Measurements from ENCODE around the gene TMEM147. TPM values are rescaled to one million over a fixed set of nuclear protein-coding genes. Genes with fewer than 3 reads are reported as not detected.

Gene TMEM147
- total RNA-seq = 10 to 100 TPM; 73.5 to 81.9 TPM

- H3K4me3 Mint-ChIP-seq = peak within 1 kb of the TSS; percentile 93
- ChIA-PET CTCF (interaction anchor here (0.7 to 1.0 kb wide), 2 partner anchors 11 to 35 kb away, joined by 3 read pairs; no protein-coding TSS in a partner anchor), POLR2A (no interaction called here)
- intact Hi-C loops (cut with micrococcal nuclease) = loop anchor here (5.0 kb wide), 4 partner anchors 33 to 202 kb away; partner anchors contain the start of genes DMKN, FFAR1, HAUS5 and LIN37
- DNase-seq = peak; percentile 90
- no peaks in the 10 kb centered on the region for H3K27me3 Mint-ChIP-seq
- no peaks in the 10 kb centered on the region for H3K9me3 Mint-ChIP-seq
- peaks cover 25% of the 10 kb centered on the region for H3K36me3 Mint-ChIP-seq
- H3K27ac Mint-ChIP-seq = peak within 1 kb of the TSS; percentile 91
- peaks cover 35% of the 10 kb centered on the region for H3K4me1 Mint-ChIP-seq (ENCODE audit: low read depth)
Measured at GRCh38 chr19:35545001-35545854, at the start of gene TMEM147. TSS of gene TMEM147 (plus strand) at chr19:35545626. CDS start at chr19:35545740, 114 bp downstream.

- no peaks in the 10 kb centered on the region for H3K9me3 Mint-ChIP-seq
- H3K27me3 Mint-ChIP-seq = no peaks in the 10 kb centered on the region
- DNase-seq = no peak
- no peak overlapping the region for H3K4me3 Mint-ChIP-seq
- intact Hi-C loops (cut with micrococcal nuclease) = no loop called here
- no peak overlapping the region for H3K27ac Mint-ChIP-seq
- H3K36me3 Mint-ChIP-seq = no peaks in the 10 kb centered on the region
- ChIA-PET POLR2A (no interaction called here), CTCF (interaction anchor here (0.6 to 4.7 kb wide), 5 partner anchors 10 to 149 kb away, joined by 4 to 77 read pairs (median 8); partner anchors contain the start of gene FFAR1)
- peaks cover 5% of the 10 kb centered on the region for H3K4me1 Mint-ChIP-seq (ENCODE audit: low read depth)
Measured at GRCh38 chr19:35497406-35497805, 48.0 kb upstream of the TMEM147 start.

GRCh38 chr19:35498220-35498619 lies 47.2 kb upstream of the TMEM147 start:
- H3K4me3 Mint-ChIP-seq = no peak overlapping the region
- CTCF ChIA-PET = interaction anchor here (1.8 to 4.7 kb wide), 4 partner anchors 11 to 150 kb away, joined by 6 to 77 read pairs (median 28); partner anchors contain the start of gene FFAR1
- no peaks in the 10 kb centered on the region for H3K9me3 Mint-ChIP-seq

GRCh38 chr19:35498984-35499527 lies 46.4 kb upstream of the TMEM147 start:
- Mint-ChIP-seq H3K4me1 (ENCODE audit: low read depth) (peaks cover 5% of the 10 kb centered on the region), H3K27ac (no peak overlapping the region), H3K27me3 (no peaks in the 10 kb centered on the region), H3K4me3 (no peak overlapping the region), H3K9me3 (no peaks in the 10 kb centered on the region), H3K36me3 (no peaks in the 10 kb centered on the region)
- DNase-seq = no peak
- intact Hi-C loops (cut with micrococcal nuclease) = no loop called here
- POLR2A ChIA-PET = no interaction called here
- CTCF ChIA-PET = interaction anchor here (2.5 kb wide), 1 partner anchor 12 kb away, joined by 8 read pairs; no protein-coding TSS in a partner anchor

More at GRCh38 chr19:35498220-35498619, 47.2 kb upstream of the TMEM147 start:
- Mint-ChIP-seq H3K27ac (no peak overlapping the region), H3K4me1 (ENCODE audit: low read depth) (peaks cover 5% of the 10 kb centered on the region), H3K27me3 (no peaks in the 10 kb centered on the region), H3K36me3 (no peaks in the 10 kb centered on the region)
- DNase-seq = no peak
- POLR2A ChIA-PET = no interaction called here
- intact Hi-C loops (cut with micrococcal nuclease) = no loop called here

GRCh38 chr19:35500611-35501010 lies 44.8 kb upstream of the TMEM147 start:
- ChIA-PET CTCF (interaction anchor here (0.6 to 1.6 kb wide), 5 partner anchors 9 to 80 kb away, joined by 3 to 4 read pairs (median 3); no protein-coding TSS in a partner anchor), POLR2A (no interaction called here)
- no peaks in the 10 kb centered on the region for H3K4me1 Mint-ChIP-seq (ENCODE audit: low read depth)
- H3K27me3 Mint-ChIP-seq = peaks cover 3% of the 10 kb centered on the region
- intact Hi-C loops (cut with micrococcal nuclease) = no loop called here
- no peak overlapping the region for H3K4me3 Mint-ChIP-seq
- no peak for DNase-seq
- H3K27ac Mint-ChIP-seq = no peak overlapping the region
- H3K9me3 Mint-ChIP-seq = no peaks in the 10 kb centered on the region
- no peaks in the 10 kb centered on the region for H3K36me3 Mint-ChIP-seq

GRCh38 chr19:35501684-35502083 lies 43.7 kb upstream of the TMEM147 start:
- no peak overlapping the region for H3K4me3 Mint-ChIP-seq
- intact Hi-C loops (cut with micrococcal nuclease) = no loop called here
- H3K9me3 Mint-ChIP-seq = no peaks in the 10 kb centered on the region
- no peak overlapping the region for H3K27ac Mint-ChIP-seq
- H3K36me3 Mint-ChIP-seq = no peaks in the 10 kb centered on the region
- DNase-seq = no peak
- H3K27me3 Mint-ChIP-seq = peaks cover 3% of the 10 kb centered on the region
- POLR2A ChIA-PET = no interaction called here
- H3K4me1 Mint-ChIP-seq (ENCODE audit: low read depth) = no peaks in the 10 kb centered on the region
- CTCF ChIA-PET = interaction anchor here (1.9 kb wide), 1 partner anchor 9 kb away, joined by 9 read pairs; no protein-coding TSS in a partner anchor

GRCh38 chr19:35502751-35503150 lies 42.7 kb upstream of the TMEM147 start:
- CTCF ChIA-PET = interaction anchor here (1.9 kb wide), 1 partner anchor 8 kb away, joined by 9 read pairs; no protein-coding TSS in a partner anchor

GRCh38 chr19:35506011-35506410 lies 39.4 kb upstream of the TMEM147 start:
- H3K27me3 Mint-ChIP-seq = peaks cover 19% of the 10 kb centered on the region
- no peak overlapping the region for H3K4me3 Mint-ChIP-seq
- H3K27ac Mint-ChIP-seq = no peak overlapping the region
- no peaks in the 10 kb centered on the region for H3K36me3 Mint-ChIP-seq
- CTCF ChIA-PET = interaction anchor here (1.1 to 1.3 kb wide), 2 partner anchors 9 to 11 kb away, joined by 4 to 7 read pairs; no protein-coding TSS in a partner anchor
- intact Hi-C loops (cut with micrococcal nuclease) = no loop called here
- H3K4me1 Mint-ChIP-seq (ENCODE audit: low read depth) = peaks cover 13% of the 10 kb centered on the region
- no peak for DNase-seq
- POLR2A ChIA-PET = no interaction called here
- no peaks in the 10 kb centered on the region for H3K9me3 Mint-ChIP-seq

More at GRCh38 chr19:35502751-35503150, 42.7 kb upstream of the TMEM147 start:
- DNase-seq = no peak
- Mint-ChIP-seq H3K27me3 (peaks cover 3% of the 10 kb centered on the region), H3K4me3 (no peak overlapping the region), H3K27ac (no peak overlapping the region), H3K4me1 (ENCODE audit: low read depth) (no peaks in the 10 kb centered on the region), H3K36me3 (no peaks in the 10 kb centered on the region), H3K9me3 (no peaks in the 10 kb centered on the region)
- POLR2A ChIA-PET = no interaction called here
- intact Hi-C loops (cut with micrococcal nuclease) = no loop called here

- DNase-seq = no peak
- peaks cover 13% of the 10 kb centered on the region for H3K4me1 Mint-ChIP-seq (ENCODE audit: low read depth)
- peaks cover 24% of the 10 kb centered on the region for H3K27me3 Mint-ChIP-seq
- ChIA-PET POLR2A (no interaction called here), CTCF (interaction anchor here (0.9 to 4.7 kb wide), 5 partner anchors 12 to 463 kb away, joined by 3 to 59 read pairs (median 5); no protein-coding TSS in a partner anchor)
- no peak overlapping the region for H3K27ac Mint-ChIP-seq
- H3K9me3 Mint-ChIP-seq = no peaks in the 10 kb centered on the region
- no peak overlapping the region for H3K4me3 Mint-ChIP-seq
- intact Hi-C loops (cut with micrococcal nuclease) = no loop called here
- H3K36me3 Mint-ChIP-seq = no peaks in the 10 kb centered on the region
Measured at GRCh38 chr19:35507561-35507960, 37.9 kb upstream of the TMEM147 start.

GRCh38 chr19:35508129-35508528 lies 37.3 kb upstream of the TMEM147 start:
- Mint-ChIP-seq H3K4me1 (ENCODE audit: low read depth) (peaks cover 13% of the 10 kb centered on the region), H3K9me3 (no peaks in the 10 kb centered on the region), H3K4me3 (no peak overlapping the region), H3K27me3 (peaks cover 24% of the 10 kb centered on the region), H3K27ac (no peak overlapping the region), H3K36me3 (no peaks in the 10 kb centered on the region)
- no peak for DNase-seq
- ChIA-PET CTCF (interaction anchor here (0.6 to 4.7 kb wide), 7 partner anchors 13 to 464 kb away, joined by 3 to 59 read pairs (median 4); no protein-coding TSS in a partner anchor), POLR2A (no interaction called here)
- intact Hi-C loops (cut with micrococcal nuclease) = no loop called here

GRCh38 chr19:35509018-35509652 lies 36.3 kb upstream of the TMEM147 start:
- ChIA-PET POLR2A (no interaction called here), CTCF (interaction anchor here (0.6 to 4.7 kb wide), 17 partner anchors 7 to 405 kb away, joined by 3 to 59 read pairs (median 6); partner anchors contain the start of gene FFAR3)
- Mint-ChIP-seq H3K27ac (no peak overlapping the region), H3K36me3 (no peaks in the 10 kb centered on the region), H3K4me3 (peak overlapping the region; percentile 62), H3K27me3 (peaks cover 29% of the 10 kb centered on the region), H3K4me1 (ENCODE audit: low read depth) (peaks cover 13% of the 10 kb centered on the region), H3K9me3 (no peaks in the 10 kb centered on the region)
- intact Hi-C loops (cut with micrococcal nuclease) = no loop called here
- peak; percentile 63 for DNase-seq
